HEK293 (cell line): ENCODE data around the gene RIN3.
A peak's percentile ranks its signal among the peaks of the same experiment; 100 is the strongest.
"Not testable (repeated sequence)": the region's sequence is repeated elsewhere in the genome, so short reads cannot be mapped to it uniquely, and the experiment has no call there.

Source experiments
- CTCF ChIA-PET: fragments of 350-600 bp; formaldehyde crosslinking; extraction: SDS; loops from one replicate; lab custom pipeline; 2021; ENCODE audit warnings: antibody characterized with exemption; lab: Yijun Ruan, JAX
- POLR2A ChIA-PET: fragments of 300-600 bp; formaldehyde crosslinking; extraction: SDS; loops from one replicate; lab custom pipeline; 2020; ENCODE audit warnings: antibody characterized with exemption, inconsistent platforms; lab: Yijun Ruan, JAX
- H3K27ac ChIP-seq: fragments of 200-500 bp; sonication (Bioruptor generic); 2 replicates; pipeline ENCODE4 v1.5.1; 2014; ENCODE audit warnings: low read depth, low read length, control low read depth, inconsistent platforms; ENCODE audit errors: extremely low read depth
- H3K36me3 ChIP-seq, 2 experiments: fragments of 200-500 bp in 1 of 2; sonication (Bioruptor generic) in 1 of 2; 1 replicate in 1 of 2; 2 replicates in 1 of 2; pipeline ENCODE4 v1.5.1; 2014 to 2017; ENCODE audit warnings: inconsistent platforms in 2 of 2, low read length in 2 of 2; ENCODE audit not compliant: control insufficient read depth in 2 of 2, insufficient read depth in 1 of 2
- H3K4me1 ChIP-seq: fragments of 200-500 bp; sonication (Bioruptor generic); 2 replicates; pipeline ENCODE4 v1.5.1; 2014; ENCODE audit warnings: mild to moderate bottlenecking, low read length, inconsistent platforms; ENCODE audit not compliant: control insufficient read depth, insufficient read depth
- H3K4me3 ChIP-seq: 2 replicates; pipeline ENCODE4 v1.5.1; 2011; ENCODE audit warnings: low read depth, mild to moderate bottlenecking, control low read depth, low read length, moderate library complexity
- H3K9me3 ChIP-seq: fragments of 200-500 bp; sonication (Bioruptor generic); 2 replicates; pipeline ENCODE4 v1.5.1; 2014; ENCODE audit warnings: low read depth, low read length, inconsistent platforms; ENCODE audit not compliant: control insufficient read depth, insufficient read depth
- GLI2 ChIP-seq: fragments of 450-650 bp; formaldehyde crosslinking; IDR thresholded peaks from 2 replicates; pipeline ENCODE4; 2017; ENCODE audit warnings: missing biosample characterization, missing genetic modification characterization, low read depth, borderline replicate concordance
- GLI4 ChIP-seq: fragments of 450-650 bp; formaldehyde crosslinking; IDR thresholded peaks from 2 replicates; pipeline ENCODE4 v1.5.1; 2016; ENCODE audit warnings: missing biosample characterization, missing genetic modification characterization
- GLIS1 ChIP-seq: fragments of 450-650 bp; formaldehyde crosslinking; IDR thresholded peaks from 2 replicates; pipeline ENCODE4 v1.5.1; 2016; ENCODE audit warnings: missing biosample characterization, missing genetic modification characterization
- KLF16 ChIP-seq: fragments of 450-650 bp; formaldehyde crosslinking; IDR thresholded peaks from 2 replicates; pipeline ENCODE4 v1.5.1; 2017; ENCODE audit warnings: missing biosample characterization, missing genetic modification characterization
- KLF9 ChIP-seq: fragments of 450-650 bp; formaldehyde crosslinking; IDR thresholded peaks from 2 replicates; pipeline ENCODE4 v1.5.1; 2016; ENCODE audit warnings: missing biosample characterization, missing genetic modification characterization, low read depth
- MZF1 ChIP-seq: fragments of 450-650 bp; formaldehyde crosslinking; IDR thresholded peaks from 2 replicates; pipeline ENCODE4 v1.5.1; 2017; ENCODE audit warnings: missing biosample characterization, missing genetic modification characterization, borderline replicate concordance
- PRDM1 ChIP-seq: fragments of 450-650 bp; formaldehyde crosslinking; IDR thresholded peaks from 2 replicates; pipeline ENCODE4; 2016; ENCODE audit warnings: missing biosample characterization, missing genetic modification characterization
- SP7 ChIP-seq: fragments of 450-650 bp; formaldehyde crosslinking; IDR thresholded peaks from 2 replicates; pipeline ENCODE4 v1.5.1; 2016; ENCODE audit warnings: missing biosample characterization, missing genetic modification characterization
- ZBTB11 ChIP-seq: fragments of 450-650 bp; formaldehyde crosslinking; conservative IDR thresholded peaks from 2 replicates; pipeline ENCODE4 v1.5.1; 2016; ENCODE audit warnings: low read depth, missing biosample characterization, missing genetic modification characterization
- ZBTB48 ChIP-seq: fragments of 450-650 bp; formaldehyde crosslinking; IDR thresholded peaks from 2 replicates; pipeline ENCODE4 v1.5.1; 2016; ENCODE audit warnings: missing biosample characterization, missing genetic modification characterization
- ZBTB49 ChIP-seq: fragments of 450-650 bp; formaldehyde crosslinking; IDR thresholded peaks from 2 replicates; pipeline ENCODE4 v1.5.1; 2016; ENCODE audit warnings: missing biosample characterization, missing genetic modification characterization, low read depth
- ZFP41 ChIP-seq: fragments of 450-650 bp; formaldehyde crosslinking; IDR thresholded peaks from 2 replicates; pipeline ENCODE4 v1.5.1; 2016; ENCODE audit warnings: missing biosample characterization, missing genetic modification characterization, borderline replicate concordance
- ZNF138 ChIP-seq: fragments of 450-650 bp; formaldehyde crosslinking; IDR thresholded peaks from 2 replicates; pipeline ENCODE4 v1.5.1; 2016; ENCODE audit warnings: missing biosample characterization, missing genetic modification characterization, borderline replicate concordance
- ZNF174 ChIP-seq: fragments of 450-650 bp; formaldehyde crosslinking; IDR thresholded peaks from 2 replicates; pipeline ENCODE4 v1.5.0; 2017; ENCODE audit warnings: missing biosample characterization, mild to moderate bottlenecking, missing genetic modification characterization
- ZNF23 ChIP-seq: fragments of 450-650 bp; formaldehyde crosslinking; IDR thresholded peaks from 2 replicates; pipeline ENCODE4 v1.5.1; 2016; ENCODE audit warnings: missing biosample characterization, missing genetic modification characterization, borderline replicate concordance
- ZNF239 ChIP-seq: fragments of 450-650 bp; formaldehyde crosslinking; IDR thresholded peaks from 2 replicates; pipeline ENCODE4 v1.5.1; 2016; ENCODE audit warnings: missing biosample characterization, missing genetic modification characterization
- ZNF362 ChIP-seq: fragments of 450-650 bp; formaldehyde crosslinking; IDR thresholded peaks from 2 replicates; pipeline ENCODE4 v1.5.1; 2016; ENCODE audit warnings: missing biosample characterization, missing genetic modification characterization
- ZNF513 ChIP-seq: fragments of 450-650 bp; IDR thresholded peaks from 2 replicates; pipeline ENCODE4 v1.5.1; 2018; ENCODE audit warnings: missing biosample characterization, missing genetic modification characterization
- ZNF645 ChIP-seq: fragments of 450-650 bp; formaldehyde crosslinking; IDR thresholded peaks from 2 replicates; pipeline ENCODE4; 2016; ENCODE audit warnings: missing biosample characterization, missing genetic modification characterization
- ZNF654 ChIP-seq: fragments of 450-650 bp; formaldehyde crosslinking; IDR thresholded peaks from 2 replicates; pipeline ENCODE4 v1.5.1; 2016; ENCODE audit warnings: low read depth, missing biosample characterization, missing genetic modification characterization
- ZNF76 ChIP-seq: fragments of 450-650 bp; formaldehyde crosslinking; IDR thresholded peaks from 2 replicates; pipeline ENCODE4; 2016; ENCODE audit warnings: low read depth, missing biosample characterization, missing genetic modification characterization, borderline replicate concordance

Gene RIN3

GRCh38 chr14:92679246-92679645, 165.7 kb downstream of the RIN3 start:
- no peaks in the 10 kb centered on the region for H3K36me3 ChIP-seq
- POLR2A ChIA-PET, result no interaction called here
- no peak overlapping the region for H3K4me3 ChIP-seq
- CTCF ChIA-PET, result no interaction called here
- TF ChIP-seq ZNF23 (no peak), ZNF239 (no peak), GLIS1 (tag by site-specific recombination) (no peak), MZF1 (tag by site-specific recombination) (no peak), ZNF645 (tag by site-specific recombination) (no peak), ZNF138 (tag by site-specific recombination) (no peak), GLI4 (tag by site-specific recombination) (no peak), ZNF362 (no peak), SP7 (tag by site-specific recombination) (no peak), ZBTB49 (tag by site-specific recombination) (no peak), ZBTB48 (no peak), ZFP41 (tag by site-specific recombination) (no peak), GLI2 (no peak)
- TF ChIP-seq, all 188 proteins: peak for 0
- Histone ChIP-seq H3K9me3 (no peaks in the 10 kb centered on the region), H3K4me1 (no peaks in the 10 kb centered on the region), H3K27ac (no peak overlapping the region)

- H3K4me1 ChIP-seq, H3K27ac ChIP-seq, H3K9me3 ChIP-seq, H3K36me3 ChIP-seq, POLR2A ChIA-PET, H3K4me3 ChIP-seq: not testable (repeated sequence)
- CTCF ChIA-PET, result interaction anchor here (0.6 to 1.8 kb wide), 7 partner anchors 18 to 542 kb away, joined by 3 to 7 read pairs (median 4); no protein-coding TSS in a partner anchor
These were observed 166.7 kb downstream of the RIN3 start for GRCh38 chr14:92680330-92680729.

GRCh38 chr14:92680781-92681650, 167.4 kb downstream of the RIN3 start:
- Histone ChIP-seq H3K36me3 (no peaks in the 10 kb centered on the region), H3K4me1 (no peaks in the 10 kb centered on the region), H3K9me3 (no peaks in the 10 kb centered on the region), H3K4me3 (no peak overlapping the region), H3K27ac (no peak overlapping the region)
- POLR2A ChIA-PET, result no interaction called here
- CTCF ChIA-PET, result interaction anchor here (0.5 to 1.8 kb wide), 17 partner anchors 11 to 1500 kb away, joined by 3 to 7 read pairs (median 4); no protein-coding TSS in a partner anchor
- TF ChIP-seq ZBTB11 (tag by site-specific recombination) (no peak), ZNF76 (tag by site-specific recombination) (no peak), KLF16 (tag by site-specific recombination) (no peak), ZNF654 (tag by site-specific recombination) (peak; percentile 87), KLF9 (tag by site-specific recombination) (no peak), ZNF174 (tag by site-specific recombination) (no peak), ZNF513 (tag by site-specific recombination) (no peak), PRDM1 (tag by site-specific recombination) (no peak), MZF1 (tag by site-specific recombination) (no peak)
